Hypothalamus (tissue), 51 donors: ENCODE data around the gene SKA2.
"Not testable (repeated sequence)": the region's sequence is repeated elsewhere in the genome, so short reads cannot be mapped to it uniquely, and the experiment has no call there.

Source experiments
- DNase-seq, 51 donors: peaks; one replicate each; lab custom pipeline; 2025; lab: John Stamatoyannopoulos, UW

The SKA2 gene, protein sequence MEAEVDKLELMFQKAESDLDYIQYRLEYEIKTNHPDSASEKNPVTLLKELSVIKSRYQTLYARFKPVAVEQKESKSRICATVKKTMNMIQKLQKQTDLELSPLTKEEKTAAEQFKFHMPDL

GRCh38 chr17:59154721-59155438, at the start of gene SKA2:
TSS of gene SKA2 (minus strand) at chr17:59155186. CDS start at chr17:59155163, 23 bp downstream.
- DNase-seq: peak; percentile 84 to 100 (median 99)

GRCh38 chr17:59202320-59202719, 47.3 kb upstream of the SKA2 start:
- no peak for DNase-seq

DNA sequence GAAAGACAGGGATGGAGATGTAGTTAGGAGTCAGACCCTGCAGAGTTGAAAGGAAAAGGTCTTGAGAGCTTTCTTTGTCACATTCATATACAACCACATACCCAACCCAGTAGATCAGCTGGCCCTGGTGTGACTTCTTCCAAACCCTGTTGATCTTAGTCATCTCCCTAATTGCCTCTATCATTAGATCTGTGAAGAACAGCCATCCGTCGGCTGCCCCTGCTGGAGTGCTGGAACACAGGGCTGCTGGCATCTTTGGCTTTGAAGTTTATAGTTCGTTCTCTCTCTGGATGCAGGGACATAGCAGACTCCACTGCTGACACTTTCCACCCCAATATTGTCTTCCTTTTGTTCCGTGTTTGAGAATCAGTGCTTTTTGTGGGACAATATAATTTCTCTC, 44.4 kb upstream of the SKA2 start:
- DNase-seq: no peak

- DNase-seq: no peak
Observed at GRCh38 chr17:59193336-59193862, 38.4 kb upstream of the SKA2 start.

DNA sequence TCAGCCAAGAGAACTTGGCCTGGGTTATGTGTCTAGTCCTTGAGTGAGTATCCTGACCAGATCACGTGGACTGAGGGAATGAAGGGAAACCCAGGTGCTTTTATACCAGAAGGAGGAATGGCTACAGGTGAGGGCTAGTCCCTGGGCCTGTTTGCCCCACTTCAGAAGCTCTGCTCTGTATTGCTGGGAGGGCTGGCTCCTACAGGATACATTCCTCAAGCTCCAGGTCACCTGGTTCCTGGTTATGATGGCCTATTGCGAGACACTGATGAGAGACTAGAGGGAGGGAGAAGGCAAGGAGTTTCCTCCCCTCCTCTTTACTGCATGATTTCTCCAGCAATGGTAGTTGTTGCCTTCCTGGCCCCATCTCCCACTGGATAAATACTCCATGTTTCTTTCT, 35.8 kb upstream of the SKA2 start:
- no peak for DNase-seq

DNA sequence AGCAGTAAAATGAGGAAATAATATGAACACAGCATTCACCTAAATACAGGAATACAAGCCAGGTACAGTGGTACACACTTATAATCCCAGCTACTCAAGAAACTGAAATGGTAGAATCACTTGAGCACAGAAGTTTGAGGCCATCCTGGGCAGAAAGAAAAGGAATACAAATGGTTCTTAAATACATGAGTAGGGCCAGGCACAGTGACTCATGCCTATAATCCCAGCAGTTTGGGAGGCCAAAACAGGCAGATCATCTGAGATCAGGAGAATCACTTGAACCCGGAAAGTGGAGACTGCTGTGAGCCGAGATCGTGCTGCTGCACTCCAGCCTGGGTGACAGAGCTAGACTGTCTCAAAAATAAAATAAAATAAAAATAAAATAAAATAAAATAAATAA, 31.9 kb upstream of the SKA2 start:
- no peak for DNase-seq

GRCh38 chr17:59185997-59186396, 31.0 kb upstream of the SKA2 start:
- no peak for DNase-seq

GRCh38 chr17:59181481-59181880, 26.5 kb upstream of the SKA2 start:
- DNase-seq: no peak

DNA sequence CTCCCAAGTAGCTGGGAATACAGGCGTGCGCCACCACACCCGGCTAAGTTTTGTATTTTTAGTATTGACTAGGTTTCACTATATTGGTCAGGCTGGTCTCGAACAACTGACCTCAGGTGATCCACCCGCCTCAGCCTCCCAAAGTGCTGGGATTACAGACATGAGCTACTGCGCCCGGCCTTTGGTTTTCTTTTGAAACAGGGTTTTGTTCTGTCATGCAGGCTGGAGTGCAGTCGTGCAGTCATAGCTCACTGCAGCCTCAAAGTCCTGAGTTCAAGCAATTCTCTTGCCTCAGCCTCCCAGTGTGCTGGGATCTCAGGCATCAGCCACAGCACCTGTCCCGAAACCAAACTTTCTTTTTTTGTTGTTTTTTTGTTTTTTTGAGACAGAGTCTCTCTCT, 25.6 kb upstream of the SKA2 start:
- no peak for DNase-seq

DNA sequence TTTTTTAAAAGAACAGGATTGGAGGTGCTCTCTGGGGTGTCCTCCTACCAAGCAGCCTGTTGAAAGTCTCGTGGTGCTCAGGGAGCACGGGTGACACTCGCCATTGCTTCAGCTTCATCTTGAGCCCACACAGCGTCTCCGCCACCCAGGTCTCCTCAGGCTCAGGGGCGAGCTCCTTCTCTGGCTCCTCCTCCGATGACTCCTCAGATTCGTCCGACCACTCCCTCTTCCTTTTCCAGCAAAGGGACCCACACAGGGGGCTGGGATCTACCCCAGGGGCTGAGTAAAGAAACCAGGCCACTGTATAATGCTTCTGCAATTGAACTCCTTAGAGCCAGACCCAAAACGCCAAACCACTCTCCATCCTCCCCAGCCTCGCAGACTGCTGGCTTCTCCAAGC, 24.6 kb upstream of the SKA2 start:
- DNase-seq: not testable (repeated sequence)

- DNase-seq: no peak
Observed at GRCh38 chr17:59178266-59178985, 23.4 kb upstream of the SKA2 start.

- DNase-seq: no peak
Observed at GRCh38 chr17:59175076-59175475, 20.1 kb upstream of the SKA2 start.

DNA sequence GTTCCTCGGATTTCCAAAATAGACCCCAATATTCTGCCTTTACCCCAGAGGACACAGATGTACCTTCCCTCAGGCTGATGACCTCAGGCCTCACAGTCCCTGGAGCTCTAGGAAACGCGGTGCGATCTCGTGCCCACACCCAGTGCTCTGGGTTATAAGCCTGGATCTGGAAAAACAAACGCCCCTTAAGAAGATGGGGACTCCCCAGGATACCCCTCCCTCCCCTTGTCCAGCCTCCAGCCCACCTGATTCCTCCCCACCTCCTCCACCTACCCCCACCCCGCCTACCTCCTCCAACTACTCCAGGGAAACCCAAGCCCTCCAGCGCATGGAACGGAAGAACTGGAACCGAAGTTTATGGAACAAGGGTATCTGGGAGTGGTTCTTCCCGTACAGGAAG, 19.7 kb upstream of the SKA2 start:
- no peak for DNase-seq

DNA sequence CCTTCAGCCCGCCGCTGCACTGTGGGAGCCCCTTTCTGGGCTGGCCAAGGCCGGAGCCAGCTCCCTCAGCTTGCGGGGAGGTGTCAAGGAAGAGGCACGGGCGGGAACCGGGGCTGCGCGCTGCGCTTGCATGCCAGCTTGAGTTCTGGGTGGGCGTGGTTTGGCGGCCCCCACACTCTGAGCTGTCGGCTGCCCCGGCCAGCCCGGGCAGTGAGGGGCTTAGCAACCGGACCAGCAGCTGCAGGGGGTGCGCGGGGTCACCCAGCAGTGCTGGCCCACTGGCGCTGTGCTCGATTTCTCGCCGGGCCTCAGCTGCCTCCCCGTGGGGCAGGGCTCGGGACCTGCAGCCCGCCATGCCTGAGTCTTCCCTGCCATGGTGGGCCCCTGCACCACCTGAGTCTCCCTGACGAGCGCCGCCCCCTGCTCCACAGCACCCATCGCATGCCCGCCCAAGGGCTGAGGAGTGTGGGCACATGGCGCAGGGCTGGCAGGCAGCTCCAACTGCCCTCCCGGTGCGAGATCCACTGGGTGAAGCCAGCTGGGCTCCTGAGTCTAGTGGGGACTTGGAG, 17.5 kb upstream of the SKA2 start:
- DNase-seq: no peak

- DNase-seq: no peak
Observed at GRCh38 chr17:59167571-59168001, 12.6 kb upstream of the SKA2 start.

- peak in 44 of 51 donors; percentile 1 to 77 (median 44) for DNase-seq
Observed at GRCh38 chr17:59165933-59166342, 11.0 kb upstream of the SKA2 start.

- no peak for DNase-seq
Observed at GRCh38 chr17:59161477-59161876, 6.5 kb upstream of the SKA2 start.

DNA sequence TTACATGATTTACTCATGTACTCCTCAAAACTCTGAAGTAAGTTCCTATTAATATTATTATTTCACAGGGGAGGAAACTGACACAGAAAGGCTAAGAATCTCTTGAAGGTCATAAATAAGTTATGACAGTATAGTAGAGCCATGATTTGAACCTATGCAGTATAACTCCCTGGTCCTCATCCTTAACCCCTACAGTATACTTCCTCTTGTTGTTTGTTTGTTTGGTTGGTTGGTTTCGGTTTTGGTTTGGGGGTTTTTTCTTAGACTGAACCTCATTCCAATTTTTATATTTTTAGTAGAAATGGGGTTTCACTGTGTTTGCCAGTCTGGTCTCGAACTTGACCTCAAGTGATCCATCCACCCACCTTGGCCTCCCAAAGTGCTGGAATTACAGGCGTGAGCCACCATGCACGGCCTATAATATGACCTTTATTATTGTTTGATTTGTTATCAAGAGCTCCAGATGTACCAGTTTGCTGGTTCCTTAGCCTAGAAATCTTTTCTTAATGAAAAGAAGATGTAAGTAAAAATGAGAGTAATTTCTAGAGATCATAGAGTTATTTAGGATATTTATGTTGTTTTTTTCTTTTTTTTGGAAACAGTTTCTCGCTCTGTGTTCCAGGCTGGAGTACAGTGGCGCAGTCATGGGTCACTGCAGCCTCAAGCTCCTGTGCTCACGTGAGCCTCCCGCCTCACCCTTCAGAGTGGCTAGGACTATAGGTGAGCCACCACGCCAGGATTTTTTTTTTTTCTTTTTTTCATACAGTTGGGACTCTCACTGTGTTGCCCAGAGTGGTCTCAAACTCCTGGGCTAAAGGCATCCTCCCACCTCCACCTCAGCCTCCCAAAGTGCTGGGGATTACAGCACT, 5.4 kb upstream of the SKA2 start:
- no peak for DNase-seq

GRCh38 chr17:59155439-59156177, 622 bp upstream of the SKA2 start, which contains the start of gene PRR11:
TSS of gene PRR11 (plus strand) at chr17:59155746. CDS start at chr17:59169753, 14,007 bp downstream.
- peak in 46 of 51 donors; percentile 60 to 100 (median 99) for DNase-seq
